ENCODE measurements around the gene FBXL16.
"Not testable (repeated sequence)": the region's sequence is repeated elsewhere in the genome, so short reads cannot be mapped to it uniquely, and the experiment has no call there.

DNA sequence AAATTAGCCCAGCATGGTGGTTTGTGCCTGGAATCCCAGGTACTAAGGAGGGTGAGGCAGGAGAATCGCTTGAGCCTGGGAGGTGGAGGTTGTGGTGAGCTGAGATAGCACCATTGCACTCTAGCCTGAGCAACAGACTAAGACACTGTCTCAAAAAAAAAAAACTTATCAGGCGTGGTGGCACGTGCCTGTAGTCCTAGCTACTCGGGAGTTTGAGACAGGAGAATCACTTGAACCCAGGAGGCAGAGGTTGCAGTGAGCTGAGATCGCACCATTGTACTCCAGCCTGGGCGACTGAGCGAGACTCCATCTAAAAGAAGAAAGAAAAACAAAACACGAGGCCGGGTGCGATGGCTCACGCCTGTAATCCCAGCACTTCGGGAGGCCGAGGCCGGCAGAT, 37.3 kb upstream of the FBXL16 start:
- TF ChIP-seq, protein P1, sequence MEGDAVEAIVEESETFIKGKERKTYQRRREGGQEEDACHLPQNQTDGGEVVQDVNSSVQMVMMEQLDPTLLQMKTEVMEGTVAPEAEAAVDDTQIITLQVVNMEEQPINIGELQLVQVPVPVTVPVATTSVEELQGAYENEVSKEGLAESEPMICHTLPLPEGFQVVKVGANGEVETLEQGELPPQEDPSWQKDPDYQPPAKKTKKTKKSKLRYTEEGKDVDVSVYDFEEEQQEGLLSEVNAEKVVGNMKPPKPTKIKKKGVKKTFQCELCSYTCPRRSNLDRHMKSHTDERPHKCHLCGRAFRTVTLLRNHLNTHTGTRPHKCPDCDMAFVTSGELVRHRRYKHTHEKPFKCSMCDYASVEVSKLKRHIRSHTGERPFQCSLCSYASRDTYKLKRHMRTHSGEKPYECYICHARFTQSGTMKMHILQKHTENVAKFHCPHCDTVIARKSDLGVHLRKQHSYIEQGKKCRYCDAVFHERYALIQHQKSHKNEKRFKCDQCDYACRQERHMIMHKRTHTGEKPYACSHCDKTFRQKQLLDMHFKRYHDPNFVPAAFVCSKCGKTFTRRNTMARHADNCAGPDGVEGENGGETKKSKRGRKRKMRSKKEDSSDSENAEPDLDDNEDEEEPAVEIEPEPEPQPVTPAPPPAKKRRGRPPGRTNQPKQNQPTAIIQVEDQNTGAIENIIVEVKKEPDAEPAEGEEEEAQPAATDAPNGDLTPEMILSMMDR (conservative IDR thresholded peaks at IDR 0.05): not testable (repeated sequence)
- TF ChIP-seq EZH2 (IDR thresholded peaks at IDR 0.05; ENCODE audit: low read depth): not testable (repeated sequence)

Data from PC-9 (cell line).